ENCODE measurements around the gene ZNF366. TPM values are rescaled to one million over a fixed set of nuclear protein-coding genes. Genes with fewer than 3 reads are reported as not detected.

ZNF366 gene
- polyA plus RNA-seq, 1 donor (not counting 4 experiments of a cell fraction or from before 2014, with no cell fraction given), result not detected

GRCh38 chr5:72439192-72439591, 68.0 kb downstream of the ZNF366 start:
- no peak overlapping the region for H3K27ac ChIP-seq (ENCODE audit: control insufficient read depth, insufficient read depth, low read length)

DNA sequence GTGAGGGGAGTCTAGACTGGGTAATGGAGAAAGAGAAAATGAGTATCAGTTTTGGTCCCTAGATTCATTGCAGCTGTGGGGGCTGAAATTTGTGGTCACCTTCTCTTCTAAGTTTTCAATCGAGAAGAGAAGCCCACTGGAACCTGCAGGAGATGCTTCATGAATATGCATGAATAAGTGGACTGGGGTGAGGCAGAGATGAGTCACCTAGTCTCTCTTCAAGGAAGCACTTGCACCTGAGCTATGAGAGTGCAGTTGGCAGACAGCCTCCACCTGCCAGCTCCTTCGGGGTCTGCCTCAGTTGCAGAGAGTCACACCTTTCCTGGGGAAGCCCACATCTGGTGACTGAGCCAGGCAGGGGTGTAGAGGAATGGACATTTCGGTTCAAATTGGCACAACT, 69.1 kb downstream of the ZNF366 start:
- peak; percentile 26 for DNase-seq (ENCODE audit: low read depth, low spot score)
- no peaks in the 10 kb centered on the region for H3K9me3 ChIP-seq (ENCODE audit: control insufficient read depth, low read depth, low read length)
- TF ChIP-seq EZH2 (IDR thresholded peaks at IDR 0.05; ENCODE audit: low read length), result no peak
- TF ChIP-seq, protein P1, sequence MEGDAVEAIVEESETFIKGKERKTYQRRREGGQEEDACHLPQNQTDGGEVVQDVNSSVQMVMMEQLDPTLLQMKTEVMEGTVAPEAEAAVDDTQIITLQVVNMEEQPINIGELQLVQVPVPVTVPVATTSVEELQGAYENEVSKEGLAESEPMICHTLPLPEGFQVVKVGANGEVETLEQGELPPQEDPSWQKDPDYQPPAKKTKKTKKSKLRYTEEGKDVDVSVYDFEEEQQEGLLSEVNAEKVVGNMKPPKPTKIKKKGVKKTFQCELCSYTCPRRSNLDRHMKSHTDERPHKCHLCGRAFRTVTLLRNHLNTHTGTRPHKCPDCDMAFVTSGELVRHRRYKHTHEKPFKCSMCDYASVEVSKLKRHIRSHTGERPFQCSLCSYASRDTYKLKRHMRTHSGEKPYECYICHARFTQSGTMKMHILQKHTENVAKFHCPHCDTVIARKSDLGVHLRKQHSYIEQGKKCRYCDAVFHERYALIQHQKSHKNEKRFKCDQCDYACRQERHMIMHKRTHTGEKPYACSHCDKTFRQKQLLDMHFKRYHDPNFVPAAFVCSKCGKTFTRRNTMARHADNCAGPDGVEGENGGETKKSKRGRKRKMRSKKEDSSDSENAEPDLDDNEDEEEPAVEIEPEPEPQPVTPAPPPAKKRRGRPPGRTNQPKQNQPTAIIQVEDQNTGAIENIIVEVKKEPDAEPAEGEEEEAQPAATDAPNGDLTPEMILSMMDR (optimal IDR thresholded peaks at IDR 0.05 in 1 of 3, IDR thresholded peaks at IDR 0.05 in 1 of 3, conservative IDR thresholded peaks at IDR 0.05 in 1 of 3; ENCODE audit: extremely low read depth in 1 of 3, insufficient read depth in 2 of 3, low read length in 3 of 3), result no peak
- H2AFZ ChIP-seq (ENCODE audit: control insufficient read depth, low read length), result no peak overlapping the region
- no peaks in the 10 kb centered on the region for H3K27me3 ChIP-seq (ENCODE audit: control insufficient read depth, extremely low read depth, insufficient read depth, low read length)
- H3K4me2 ChIP-seq (ENCODE audit: control insufficient read depth, extremely low read depth, insufficient read depth, low read depth, low read length), result no peak overlapping the region
- no peaks in the 10 kb centered on the region for H4K20me1 ChIP-seq (ENCODE audit: control insufficient read depth, extremely low read depth, insufficient read depth, low read length)
- dilution Hi-C loops (cut with MboI; ENCODE audit: extremely low pct_ligation_motif_present, low sequenced_read_pairs), result no loop called here
- no peak overlapping the region for H3K27ac ChIP-seq (ENCODE audit: control insufficient read depth, insufficient read depth, low read length)
- H3K9me1 ChIP-seq (ENCODE audit: control insufficient read depth, extremely low read depth, insufficient read depth, low read length), result no peaks in the 10 kb centered on the region
- H3K4me1 ChIP-seq (ENCODE audit: control insufficient read depth, extremely low read depth, insufficient read depth, low read length), result peaks cover 32% of the 10 kb centered on the region
- FAIRE-seq, result peak; percentile 69
- no peaks in the 10 kb centered on the region for H3K36me3 ChIP-seq (ENCODE audit: control insufficient read depth in 2 of 2, extremely low read depth in 1 of 2, insufficient read depth in 2 of 2, low read length in 2 of 2)
- no peaks in the 10 kb centered on the region for H3K79me2 ChIP-seq (ENCODE audit: control insufficient read depth, insufficient read depth, low read length)
- no peak overlapping the region for H3K4me3 ChIP-seq (ENCODE audit: control insufficient read depth in 2 of 3, extremely low read depth in 1 of 3, insufficient read depth in 2 of 3, low read depth in 1 of 3, low read length in 3 of 3)
- no peak overlapping the region for H3K9ac ChIP-seq (ENCODE audit: control insufficient read depth, extremely low read depth, insufficient read depth, low read length)

More at GRCh38 chr5:72439192-72439591, 68.0 kb downstream of the ZNF366 start:
- DNase-seq (ENCODE audit: low read depth, low spot score) (no peak), FAIRE-seq (no peak)
- Histone ChIP-seq H3K4me1 (ENCODE audit: control insufficient read depth, extremely low read depth, insufficient read depth, low read length) (peaks cover 32% of the 10 kb centered on the region), H4K20me1 (ENCODE audit: control insufficient read depth, extremely low read depth, insufficient read depth, low read length) (no peaks in the 10 kb centered on the region), H3K27me3 (ENCODE audit: control insufficient read depth, extremely low read depth, insufficient read depth, low read length) (no peaks in the 10 kb centered on the region), H3K36me3 (ENCODE audit: control insufficient read depth in 2 of 2, extremely low read depth in 1 of 2, insufficient read depth in 2 of 2, low read length in 2 of 2) (no peaks in the 10 kb centered on the region), H3K4me2 (ENCODE audit: control insufficient read depth, extremely low read depth, insufficient read depth, low read depth, low read length) (no peak overlapping the region), H2AFZ (ENCODE audit: control insufficient read depth, low read length) (no peak overlapping the region), H3K4me3 (ENCODE audit: control insufficient read depth in 2 of 3, extremely low read depth in 1 of 3, insufficient read depth in 2 of 3, low read depth in 1 of 3, low read length in 3 of 3) (no peak overlapping the region), H3K79me2 (ENCODE audit: control insufficient read depth, insufficient read depth, low read length) (no peaks in the 10 kb centered on the region), H3K9me3 (ENCODE audit: control insufficient read depth, low read depth, low read length) (no peaks in the 10 kb centered on the region), H3K9ac (ENCODE audit: control insufficient read depth, extremely low read depth, insufficient read depth, low read length) (no peak overlapping the region), H3K9me1 (ENCODE audit: control insufficient read depth, extremely low read depth, insufficient read depth, low read length) (no peaks in the 10 kb centered on the region)
- dilution Hi-C loops (cut with MboI; ENCODE audit: extremely low pct_ligation_motif_present, low sequenced_read_pairs), result no loop called here
- no peak for TF ChIP-seq EZH2 (IDR thresholded peaks at IDR 0.05; ENCODE audit: low read length)
- TF ChIP-seq, protein P1 (optimal IDR thresholded peaks at IDR 0.05 in 1 of 3, IDR thresholded peaks at IDR 0.05 in 1 of 3, conservative IDR thresholded peaks at IDR 0.05 in 1 of 3; ENCODE audit: extremely low read depth in 1 of 3, insufficient read depth in 2 of 3, low read length in 3 of 3), result no peak

All from keratinocyte (primary cell).